Lower leg skin (tissue), 3 donors: ENCODE results near the gene SKAP1.

ENCODE experiments used
- CTCF ChIP-seq, 3 donors: fragments of 450-650 bp; IDR thresholded peaks; one replicate each; pipeline ENCODE4 v1.5.1; 2016; ENCODE audit warnings: antibody characterized with exemption in 3 of 3, mild to moderate bottlenecking in 3 of 3, moderate library complexity in 2 of 3
- POLR2A ChIP-seq, 2 donors: fragments of 450-650 bp; IDR thresholded peaks; one replicate each; pipeline ENCODE4 v1.6.1; 2016 to 2017; ENCODE audit warnings: antibody characterized with exemption in 2 of 2, mild to moderate bottlenecking in 1 of 2, moderate library complexity in 1 of 2

- TF ChIP-seq POLR2A (IDR thresholded peaks at IDR 0.05) (no peak), CTCF (IDR thresholded peaks at IDR 0.05) (no peak)
These were observed 146.6 kb downstream of the SKAP1 start for GRCh38 chr17:48283411-48283810.
